Cardiac muscle cell (in vitro differentiated cells and primary cell): Measurements from ENCODE around the gene OLFML1. TPM values are rescaled to one million over a fixed set of nuclear protein-coding genes. Genes with fewer than 3 reads are reported as not detected.

Experiments used
- DNase-seq, 2 donors: peaks; one replicate each; pipeline versions ENCODE4 v3.0.0 to v3.0.0-alpha.2; 2010 to 2017; ENCODE audit warnings: low read depth in 1 of 2, low spot score in 1 of 2
- H3K27ac ChIP-seq: fragments of 200-600 bp; sonication (generic); 2 replicates; pipeline ENCODE4 v1.5.1; 2016
- H3K27me3 ChIP-seq: fragments of 200-600 bp; sonication (generic); 2 replicates; pipeline ENCODE4 v1.6.0; 2016; ENCODE audit warnings: control low read depth
- H3K36me3 ChIP-seq: fragments of 200-600 bp; sonication (generic); 2 replicates; pipeline ENCODE4 v1.5.1; 2016; ENCODE audit warnings: control low read depth
- H3K4me1 ChIP-seq: fragments of 200-600 bp; sonication (generic); 2 replicates; pipeline ENCODE4 v1.8.1; 2017; ENCODE audit warnings: low read depth, mild to moderate bottlenecking, mixed run types
- H3K4me3 ChIP-seq: fragments of 200-600 bp; sonication (generic); 2 replicates; pipeline ENCODE4 v1.5.1; 2016; ENCODE audit warnings: mild to moderate bottlenecking
- H3K9me3 ChIP-seq: fragments of 200-600 bp; sonication (generic); 2 replicates; pipeline ENCODE4 v1.5.1; 2017; ENCODE audit warnings: low read depth, mild to moderate bottlenecking, control low read depth
- CTCF ChIP-seq: IDR thresholded peaks from 2 replicates; pipeline ENCODE4 v1.5.1; 2012; ENCODE audit warnings: low read depth, mild to moderate bottlenecking, low read length
- polyA plus RNA-seq: library from polyadenylated mRNA; unstranded; fragments of >200 nt; fragmentation: Nextera tagmentation; extraction: Ambion mirVana; gene quantifications from 2 replicates; pipeline ENCODE4 v1.2.1, GENCODE V29; 2016
- total RNA-seq: library from RNA; depleted of rRNA; stranded (reverse); fragments of >200 nt; gene quantifications from 2 replicates; pipeline ENCODE4 v1.2.3, GENCODE V29; 2016

The OLFML1 gene
- total and polyA plus RNA-seq, 2 experiments from 2014 or later, result 0.39 to 1.1 TPM

- Histone ChIP-seq H3K27ac (no peak overlapping the region), H3K36me3 (no peaks in the 10 kb centered on the region), H3K27me3 (no peaks in the 10 kb centered on the region), H3K4me3 (no peak overlapping the region), H3K4me1 (no peaks in the 10 kb centered on the region), H3K9me3 (no peaks in the 10 kb centered on the region)
- no peak for DNase-seq
- no peak for TF ChIP-seq CTCF
Measured at GRCh38 chr11:7547687-7548086, 62.4 kb downstream of the OLFML1 start.

GRCh38 chr11:7548659-7549274 is 63.5 kb downstream of the OLFML1 start:
- Histone ChIP-seq H3K9me3 (no peaks in the 10 kb centered on the region), H3K4me1 (no peaks in the 10 kb centered on the region), H3K36me3 (no peaks in the 10 kb centered on the region), H3K27me3 (no peaks in the 10 kb centered on the region), H3K4me3 (no peak overlapping the region), H3K27ac (no peak overlapping the region)
- no peak for TF ChIP-seq CTCF
- peak in 1 of 2 donors; percentile 46 for DNase-seq

- H3K9me3 ChIP-seq, result no peaks in the 10 kb centered on the region
- no peaks in the 10 kb centered on the region for H3K36me3 ChIP-seq
- no peak overlapping the region for H3K4me3 ChIP-seq
- DNase-seq, result no peak
- no peaks in the 10 kb centered on the region for H3K27me3 ChIP-seq
- no peak overlapping the region for H3K27ac ChIP-seq
- no peaks in the 10 kb centered on the region for H3K4me1 ChIP-seq
- TF ChIP-seq CTCF, result no peak
Measured at GRCh38 chr11:7549681-7550080, 64.4 kb downstream of the OLFML1 start.

- no peak for TF ChIP-seq CTCF
- no peak overlapping the region for H3K4me3 ChIP-seq
- H3K4me1 ChIP-seq, result no peaks in the 10 kb centered on the region
Measured at GRCh38 chr11:7551571-7551970, 66.3 kb downstream of the OLFML1 start.

GRCh38 chr11:7552666-7553065 is 67.4 kb downstream of the OLFML1 start:
- Histone ChIP-seq H3K36me3 (no peaks in the 10 kb centered on the region), H3K4me3 (no peak overlapping the region), H3K9me3 (no peaks in the 10 kb centered on the region), H3K4me1 (no peaks in the 10 kb centered on the region), H3K27ac (no peak overlapping the region), H3K27me3 (no peaks in the 10 kb centered on the region)
- TF ChIP-seq CTCF, result no peak
- no peak for DNase-seq

More at GRCh38 chr11:7551571-7551970, 66.3 kb downstream of the OLFML1 start:
- no peaks in the 10 kb centered on the region for H3K27me3 ChIP-seq
- no peaks in the 10 kb centered on the region for H3K36me3 ChIP-seq
- DNase-seq, result peak in 1 of 2 donors; percentile 85
- H3K9me3 ChIP-seq, result no peaks in the 10 kb centered on the region
- no peak overlapping the region for H3K27ac ChIP-seq
